Inflammatory macrophage treated with lipopolysaccharide for 4 hours (primary cell): Measurements from ENCODE around the gene RPS5.
"Not testable (repeated sequence)": the region's sequence is repeated elsewhere in the genome, so short reads cannot be mapped to it uniquely, and the experiment has no call there.

Source experiments
- DNase-seq: peaks from one replicate; pipeline ENCODE4 v3.0.0-alpha.2; 2020

RPS5 gene

DNA sequence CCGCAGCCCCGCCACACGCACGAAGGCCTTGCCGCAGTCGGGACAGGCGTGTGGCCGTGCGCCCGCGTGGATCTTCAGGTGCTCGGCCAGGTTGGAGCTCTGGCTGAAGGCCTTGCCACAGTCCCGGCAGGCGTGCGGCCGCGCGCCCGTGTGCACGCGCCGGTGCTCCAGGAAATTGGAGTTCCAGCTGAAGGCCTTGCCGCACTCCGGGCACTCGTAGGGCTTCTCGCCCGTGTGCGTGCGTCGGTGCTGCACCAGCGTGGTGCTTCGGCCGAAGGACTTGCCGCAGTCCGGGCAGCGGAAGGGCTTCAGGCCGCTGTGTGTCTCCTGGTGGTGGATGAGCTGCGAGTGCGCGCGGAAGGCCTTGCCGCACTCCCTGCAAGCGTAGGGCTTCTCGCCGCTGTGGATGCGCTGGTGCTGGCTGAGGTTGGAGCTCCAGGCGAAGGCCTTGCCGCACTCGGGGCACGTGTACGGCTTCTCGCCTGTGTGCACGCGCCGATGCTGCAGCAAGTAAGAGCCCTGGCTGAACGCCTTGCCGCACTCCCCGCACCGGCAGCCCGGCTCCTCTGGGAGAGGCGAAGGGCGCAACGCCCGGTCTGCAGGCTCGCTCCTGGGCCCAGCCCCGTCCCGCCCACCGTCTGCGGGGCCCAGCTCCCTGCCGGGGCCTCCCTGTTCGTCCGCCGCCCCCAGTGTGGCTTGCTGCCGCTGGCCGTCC is 30.1 kb upstream of the RPS5 start:
- DNase-seq: no peak

DNA sequence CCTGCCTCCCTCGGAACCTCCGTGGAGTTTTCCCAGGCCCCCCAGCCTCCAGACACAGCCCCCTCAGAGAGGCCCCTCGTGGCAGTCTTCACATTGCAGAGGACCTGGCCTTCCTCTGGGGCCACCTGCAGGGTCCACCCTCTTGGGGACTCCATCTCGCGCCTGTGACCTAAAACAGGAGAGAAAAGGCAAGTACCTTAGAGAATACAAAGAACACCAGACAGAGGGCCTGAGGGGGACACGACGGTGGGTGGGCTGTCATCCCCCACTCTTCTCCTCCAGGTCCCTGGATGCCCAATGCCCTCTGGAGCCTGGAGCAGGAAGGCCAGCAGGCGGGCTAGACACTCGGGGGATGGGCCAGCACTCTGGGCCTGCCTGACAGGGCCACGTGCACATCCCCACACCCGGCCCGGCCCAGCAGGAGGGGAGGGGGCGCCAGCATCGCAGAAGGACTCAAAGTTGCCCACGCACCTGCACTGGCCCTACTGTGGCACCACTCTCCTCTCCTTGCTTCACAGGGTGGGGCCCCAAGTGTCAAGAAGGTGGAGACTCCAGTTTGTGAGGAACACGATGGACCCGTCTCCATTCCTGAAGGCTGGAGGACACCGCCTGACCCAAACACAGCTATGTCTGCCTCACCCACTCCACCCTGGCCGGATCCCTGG is 29.5 kb upstream of the RPS5 start:
- DNase-seq: no peak

DNA sequence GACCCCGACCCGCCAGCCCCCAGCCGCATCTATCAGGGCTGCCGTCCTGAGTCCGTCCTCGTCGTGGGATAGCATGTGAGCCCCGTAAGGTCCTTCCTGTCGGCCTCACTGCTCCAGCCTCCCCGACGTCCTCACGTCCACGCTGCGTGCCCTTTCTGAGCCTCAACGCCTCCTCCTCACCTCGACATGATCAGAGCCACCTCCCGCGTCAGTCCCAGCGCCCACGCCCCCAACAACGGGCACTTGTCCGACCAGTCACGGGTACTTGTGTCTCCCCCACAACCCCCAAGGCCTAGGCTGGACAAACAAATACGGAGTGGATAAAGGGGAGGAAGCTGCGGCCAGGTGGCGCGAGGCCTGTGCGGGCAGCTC is 25.2 kb upstream of the RPS5 start:
- DNase-seq: peak; percentile 38

DNA sequence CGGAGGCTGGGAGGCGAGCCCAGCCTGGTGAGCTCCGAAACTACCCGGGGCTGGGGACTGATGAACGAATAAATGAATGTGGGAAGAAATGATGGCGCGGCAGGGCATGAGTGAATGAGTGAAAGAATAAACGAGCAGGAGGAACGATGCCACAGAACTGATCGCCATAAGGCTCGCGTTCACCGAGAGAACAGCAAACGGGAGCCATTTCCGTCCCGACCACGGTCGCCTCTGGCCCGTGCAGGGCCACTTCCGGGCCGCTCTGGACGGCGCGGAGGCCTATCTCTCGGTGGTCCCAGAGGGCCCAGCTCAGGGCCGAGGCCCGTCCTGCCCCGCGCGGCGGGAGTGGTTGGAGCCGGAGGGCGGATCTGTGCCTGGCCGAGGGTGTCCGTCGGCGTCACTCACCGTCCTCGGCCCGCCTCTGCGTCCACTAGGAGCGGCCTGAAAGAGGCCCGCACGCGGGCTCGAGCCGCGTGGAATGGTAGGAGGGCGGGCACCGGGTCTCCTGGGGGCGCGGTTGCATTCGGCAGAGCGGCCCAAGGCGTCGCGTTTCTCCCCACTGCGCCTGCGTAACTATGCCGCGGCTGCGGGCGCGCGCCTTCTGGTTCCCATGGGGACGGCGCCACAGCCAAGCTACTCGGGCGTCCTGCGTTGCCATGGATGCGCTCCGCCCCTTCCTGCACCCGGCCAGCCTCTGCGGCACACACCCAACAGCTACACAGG is 24.6 kb upstream of the RPS5 start, which contains the start of gene ZNF497:
TSS of gene ZNF497 (minus strand) at position 480 of the 723 bp plus-strand sequence. CDS start 5,116 bp downstream, outside the sequence.
- peak; percentile 97 for DNase-seq

DNA sequence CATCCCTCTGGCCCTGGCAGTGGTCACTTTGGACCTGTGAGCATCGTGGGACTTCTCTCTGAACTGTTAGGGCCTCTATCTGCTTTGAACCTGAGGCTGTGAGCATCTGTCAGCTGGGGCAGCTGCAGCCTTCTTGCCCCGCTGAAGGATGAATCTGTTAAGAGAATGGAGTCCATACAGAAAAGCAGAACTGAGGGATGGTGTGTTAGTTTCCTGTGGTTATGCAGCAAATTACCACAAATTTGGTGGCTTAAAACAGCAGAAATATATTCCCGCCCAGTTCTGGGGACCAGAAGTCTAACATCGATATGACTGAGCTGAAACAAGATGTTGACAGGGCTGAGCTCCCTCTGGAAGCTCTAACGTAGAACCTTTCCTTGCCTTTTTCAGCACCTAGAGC is 22.9 kb upstream of the RPS5 start:
- DNase-seq: peak; percentile 27

DNA sequence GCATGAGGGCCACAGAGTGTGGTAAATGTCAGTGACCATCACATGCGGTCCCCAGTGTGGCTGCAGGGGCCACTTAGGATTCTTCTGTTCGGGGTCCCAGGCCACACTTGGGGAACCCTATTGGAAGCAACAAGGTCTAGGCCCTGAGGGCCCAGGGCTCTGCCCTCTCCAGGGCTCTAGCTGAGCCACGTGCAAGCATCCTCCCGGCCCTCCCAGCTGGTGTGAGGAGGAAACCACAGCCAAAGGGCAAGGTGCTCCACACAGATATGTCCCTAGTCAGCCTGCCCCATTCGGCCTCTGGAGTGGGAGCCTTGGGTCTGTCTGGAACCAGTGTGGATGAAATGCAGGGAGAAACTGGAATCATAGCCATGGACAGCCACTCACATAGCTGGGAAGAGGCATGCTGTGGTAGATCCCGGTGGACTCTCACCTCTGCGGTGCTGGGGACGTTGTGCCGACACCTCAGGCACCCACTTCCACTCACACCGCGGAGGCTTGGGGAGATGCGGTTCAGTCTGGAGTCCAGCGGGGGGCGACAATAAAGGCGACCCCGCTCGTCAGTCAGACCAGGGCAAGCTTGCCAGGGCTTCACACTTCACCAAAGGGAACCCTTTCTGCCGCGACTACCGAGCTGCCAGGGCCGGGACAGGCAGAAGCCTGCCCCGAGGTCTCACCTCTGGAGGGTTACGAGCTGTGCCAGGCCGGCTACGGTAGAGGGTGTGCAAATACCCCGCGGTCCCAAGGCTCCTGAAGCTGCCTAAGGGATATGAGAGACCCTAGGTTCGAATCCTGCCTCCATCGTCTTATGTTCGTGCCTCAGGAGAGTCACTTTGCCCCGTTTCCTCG is 20.3 kb upstream of the RPS5 start:
- DNase-seq: no peak

DNA sequence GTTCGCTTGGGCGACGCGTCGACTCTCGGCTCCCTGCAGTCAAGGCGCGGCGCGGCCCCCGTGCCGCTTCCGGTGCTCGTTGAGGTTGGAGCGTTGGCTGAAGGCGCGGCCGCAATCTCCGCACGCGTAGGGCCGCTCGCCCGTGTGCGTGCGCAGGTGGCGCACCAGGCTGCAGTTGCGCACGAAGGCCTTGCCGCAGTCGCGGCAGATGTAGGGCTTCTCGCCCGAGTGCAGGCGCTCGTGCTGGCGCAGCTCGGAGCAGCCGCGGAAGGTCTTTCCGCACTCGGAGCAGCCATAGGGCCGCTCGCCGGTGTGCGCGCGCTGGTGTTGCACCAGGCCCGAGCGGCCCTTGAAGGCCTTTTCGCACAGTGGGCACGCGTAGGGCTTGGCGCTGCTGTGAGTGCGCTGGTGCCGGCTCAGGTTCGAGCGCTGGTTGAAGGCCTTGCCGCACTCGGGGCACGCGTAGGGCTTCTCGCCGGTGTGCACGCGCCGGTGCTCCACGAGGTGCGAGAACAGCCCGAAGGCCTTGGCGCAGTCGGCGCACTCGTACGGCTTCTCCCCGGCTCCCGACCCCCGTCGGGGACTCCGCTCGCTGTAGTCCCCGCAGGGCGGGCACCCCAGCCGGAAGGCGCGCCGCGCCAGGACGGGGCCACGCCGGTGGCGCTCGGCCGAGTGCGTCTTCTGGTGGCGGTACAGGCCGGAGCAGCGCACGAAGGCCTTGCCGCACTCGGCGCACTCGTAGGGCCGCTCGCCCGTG is 19.2 kb upstream of the RPS5 start:
- DNase-seq: no peak

DNA sequence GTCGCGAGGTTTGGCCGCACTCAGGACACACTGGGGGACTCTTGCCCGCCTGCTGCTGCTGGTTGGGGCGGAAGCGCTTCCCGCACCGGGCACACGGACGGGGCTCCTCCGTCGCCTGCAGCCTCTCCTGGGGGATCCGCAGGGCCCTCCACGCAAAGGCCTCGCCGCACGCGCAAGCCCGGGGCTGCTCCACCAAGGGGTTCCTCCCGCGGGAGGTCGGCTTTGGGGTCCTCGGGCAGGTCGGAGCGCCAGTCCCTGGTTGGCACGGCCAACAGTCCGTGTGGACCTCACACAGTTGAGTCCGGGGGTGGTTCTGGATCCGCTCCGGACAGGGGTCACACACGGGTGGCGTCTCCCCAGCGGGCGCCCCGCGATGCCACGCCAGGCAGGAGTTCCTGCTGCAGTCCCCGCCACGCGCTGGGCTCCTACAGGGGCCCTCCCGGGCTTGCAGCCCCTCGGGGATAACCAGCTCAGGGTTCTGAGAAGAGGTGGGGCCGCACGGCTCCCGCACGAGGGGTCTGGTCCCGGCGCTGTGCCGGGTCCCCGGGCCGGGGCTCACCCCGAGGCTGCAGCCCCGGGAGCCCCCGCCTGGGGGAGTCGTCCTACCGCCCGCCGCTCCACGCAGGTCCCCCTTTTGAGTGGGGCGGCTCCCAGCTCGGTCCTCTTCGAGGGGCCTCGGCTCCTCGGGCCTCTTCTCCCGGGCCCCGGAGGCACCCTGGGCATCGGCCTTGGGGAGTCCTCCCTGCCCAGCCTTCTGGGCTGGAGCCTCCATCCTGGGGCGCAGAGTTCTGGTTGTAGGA is 18.3 kb upstream of the RPS5 start:
- DNase-seq: no peak

DNA sequence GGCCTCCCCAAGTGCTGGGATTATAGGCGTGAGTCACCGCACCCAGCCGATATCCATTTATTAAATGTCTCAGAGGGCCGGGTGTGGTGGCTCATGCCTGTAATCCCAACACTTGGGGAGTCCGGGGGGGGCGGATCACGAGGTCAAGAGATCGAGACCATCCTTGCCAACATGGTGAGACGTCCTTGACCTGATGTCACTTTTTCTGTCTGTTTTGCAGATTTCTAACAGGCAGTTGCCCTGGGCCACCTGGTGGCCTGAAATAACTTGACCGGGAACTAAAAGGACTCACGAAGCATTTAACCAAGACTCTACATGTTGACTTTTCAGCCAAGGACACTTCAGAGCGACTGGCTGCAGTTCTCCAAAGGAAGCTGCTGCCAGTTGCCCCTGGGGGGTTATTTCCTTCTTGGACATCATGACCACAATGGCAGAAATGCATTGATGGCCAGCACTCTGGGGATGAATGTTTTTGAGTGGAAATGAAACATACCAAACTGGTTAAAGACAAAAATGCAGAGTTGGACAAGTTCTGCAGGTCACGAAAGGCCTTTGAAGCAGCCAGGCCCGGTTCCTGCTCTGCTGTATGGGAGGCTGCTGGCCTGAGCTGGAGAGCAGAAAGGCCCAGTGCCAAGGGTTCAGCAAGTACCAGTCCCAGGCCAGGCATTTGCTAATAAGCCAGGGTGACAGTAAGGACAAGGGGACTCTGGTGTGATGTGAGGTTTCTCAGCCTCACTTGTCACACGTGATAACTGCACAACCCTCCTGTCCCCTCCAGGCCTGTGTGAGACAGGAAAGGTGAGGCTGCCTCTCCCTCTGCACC is 14.5 kb upstream of the RPS5 start:
- no peak for DNase-seq

DNA sequence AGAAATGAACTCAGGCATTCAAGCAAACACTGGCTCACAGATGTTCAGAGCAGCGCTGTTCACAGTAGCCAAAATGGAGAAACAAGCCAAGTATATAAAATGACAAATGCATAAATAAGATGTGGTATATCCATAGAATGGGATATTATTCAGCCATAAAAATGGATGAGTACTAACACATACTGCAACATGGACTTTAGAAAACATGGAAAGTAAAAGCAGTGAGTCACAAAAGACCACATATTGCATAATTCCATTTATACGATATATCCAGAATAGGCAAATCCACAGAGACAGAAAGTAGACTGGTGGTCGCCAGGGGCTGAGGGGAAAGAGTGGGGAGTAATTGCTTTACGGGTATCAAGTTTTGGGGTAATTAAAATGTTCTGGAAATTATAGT is 12.9 kb upstream of the RPS5 start:
- DNase-seq: peak; percentile 62

DNA sequence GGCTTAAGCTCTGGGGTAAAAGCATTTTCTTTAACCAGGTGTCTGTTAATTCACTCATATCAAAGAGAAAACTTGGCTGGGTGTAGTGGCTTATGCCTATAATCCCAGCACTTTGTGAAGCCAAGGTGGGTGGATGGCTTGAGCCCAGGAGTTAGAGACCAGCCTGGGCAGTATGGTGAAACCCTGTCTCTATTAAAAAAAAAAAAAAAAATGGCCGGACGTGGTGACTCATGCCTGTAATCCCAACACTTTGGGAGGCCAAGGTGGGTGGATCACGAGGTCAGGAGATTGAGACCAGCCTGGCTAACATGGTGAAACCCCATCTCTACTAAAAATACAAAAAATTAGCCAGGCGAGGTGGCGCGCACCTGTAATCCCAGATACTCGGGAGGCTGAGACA is 10.3 kb upstream of the RPS5 start:
- DNase-seq: not testable (repeated sequence)

DNA sequence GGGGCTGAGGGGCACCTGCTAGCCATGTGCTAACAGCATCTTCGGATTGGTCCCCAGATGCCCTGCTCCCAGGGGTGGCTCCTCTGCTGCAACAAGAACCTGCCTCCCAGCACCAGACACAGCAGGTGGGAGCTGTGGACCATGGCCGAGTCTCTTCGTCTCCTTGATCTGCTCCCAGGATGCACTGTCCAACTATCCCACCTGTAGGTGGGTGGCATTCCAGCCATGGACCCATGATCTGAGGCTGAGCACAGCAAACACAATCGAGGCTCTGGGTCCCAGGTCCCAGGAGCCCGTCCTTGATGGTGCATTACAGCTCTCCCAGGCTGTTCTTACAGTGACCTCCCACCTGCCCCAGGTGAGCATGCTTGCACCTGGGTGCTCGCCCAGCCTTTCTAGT is 7.8 kb upstream of the RPS5 start:
- DNase-seq: no peak

DNA sequence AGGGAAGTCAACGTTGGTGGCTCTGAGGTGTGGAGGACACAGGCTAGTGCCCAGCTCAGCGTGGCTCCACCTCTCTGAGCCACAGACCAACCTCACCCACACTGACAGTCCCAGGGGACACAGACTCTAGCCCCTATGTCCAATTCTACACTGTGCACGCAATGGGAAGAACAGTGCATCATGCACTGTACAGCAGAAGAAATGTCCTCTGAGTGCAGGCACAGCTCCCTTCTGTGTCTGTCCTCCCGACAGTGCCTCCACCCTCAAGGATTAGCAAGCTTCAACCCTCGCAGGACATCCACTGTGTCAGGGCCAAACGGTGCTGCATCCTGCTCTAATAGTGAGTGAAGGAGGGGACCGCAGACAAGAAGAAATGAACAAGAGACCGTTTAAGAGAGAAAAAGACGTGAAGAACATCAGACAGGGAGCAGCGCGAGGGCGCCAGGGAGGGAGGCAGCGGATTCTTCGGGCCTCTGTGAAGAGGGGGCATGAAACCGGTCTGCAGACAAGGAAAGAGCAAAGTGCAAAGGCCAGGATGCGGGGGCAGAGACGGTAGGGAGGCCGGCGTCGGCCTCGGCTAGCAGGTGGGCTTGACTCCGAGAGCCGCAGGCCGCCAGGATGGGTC is 6.9 kb upstream of the RPS5 start:
- no peak for DNase-seq

DNA sequence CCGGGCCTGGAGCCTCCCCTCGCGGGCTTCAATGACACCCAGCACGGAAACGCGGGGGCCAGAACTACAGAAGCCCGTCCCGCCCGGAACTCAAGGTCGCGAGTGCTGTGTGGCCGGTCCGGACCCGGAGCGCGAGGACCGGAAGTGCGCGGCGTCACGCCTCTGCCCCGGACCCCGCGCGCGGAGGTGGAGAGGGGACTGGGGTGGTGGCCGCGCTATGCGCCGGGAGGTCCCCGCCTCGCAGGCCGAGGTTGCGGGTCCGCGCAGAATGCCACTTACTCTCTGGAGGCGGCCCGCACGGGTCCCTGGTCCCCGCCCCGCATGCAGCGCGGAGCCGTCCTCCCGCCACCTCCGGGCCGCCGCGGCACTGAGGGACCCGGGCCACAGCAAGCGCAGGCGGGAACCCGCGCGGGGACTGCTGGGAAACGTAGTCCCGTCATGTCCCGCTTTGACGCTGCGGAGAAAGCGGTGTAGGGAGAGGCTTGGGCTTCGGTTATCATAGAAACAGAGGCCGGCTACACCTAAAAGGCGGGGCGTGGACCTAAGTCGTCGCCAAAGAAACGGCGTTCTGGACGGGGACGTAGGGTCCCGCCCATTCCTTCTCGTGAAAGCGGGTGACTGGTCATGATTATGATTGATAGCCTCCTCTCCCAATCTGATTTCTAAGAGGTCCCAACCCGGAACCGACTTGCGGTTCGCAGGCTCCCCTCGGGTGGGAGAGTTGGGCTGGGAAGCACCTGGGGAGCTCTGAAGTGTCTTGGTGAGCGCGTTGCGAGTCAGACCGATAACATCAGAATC is 6.2 kb upstream of the RPS5 start, which contains the start of gene ZNF837:
TSS of gene ZNF837 (minus strand) at position 369 of the 798 bp plus-strand sequence. CDS start 11,698 bp downstream, outside the sequence.
- peak; percentile 100 for DNase-seq

DNA sequence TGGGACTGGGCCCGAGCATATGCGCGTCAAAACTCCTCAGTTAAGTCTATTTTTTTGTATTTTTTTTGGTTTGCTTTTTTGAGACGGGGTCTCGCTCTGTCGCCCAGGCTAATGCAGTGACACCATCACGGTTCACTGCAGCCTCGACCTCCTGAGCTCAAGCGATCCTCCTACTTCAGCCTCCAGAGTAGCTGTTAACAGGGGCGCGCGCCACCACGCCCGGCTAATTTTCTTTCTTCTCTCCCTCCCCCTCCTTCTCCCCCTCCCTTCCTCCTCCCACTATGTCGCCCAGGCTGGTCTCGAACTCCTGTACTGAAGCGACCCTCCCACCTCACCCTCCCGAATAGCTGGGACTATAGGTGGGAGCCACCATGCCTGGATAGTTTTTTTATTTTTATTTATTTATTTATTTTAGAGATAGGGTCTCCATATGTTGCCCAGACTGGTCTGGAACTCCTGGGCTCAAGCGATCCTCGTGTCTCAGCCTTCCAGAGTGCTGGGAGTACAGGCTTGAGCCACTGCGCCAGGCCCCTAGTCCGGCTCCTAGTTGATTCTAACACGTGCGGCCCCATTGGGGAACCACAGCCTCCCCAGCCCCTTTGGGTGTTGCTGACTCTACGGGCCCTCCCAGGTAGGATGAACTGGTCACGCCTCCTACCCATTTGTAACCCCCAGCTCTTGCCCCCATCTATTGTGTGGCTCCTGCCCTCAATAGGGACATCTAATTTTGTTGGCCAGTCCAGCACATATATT is 5.4 kb upstream of the RPS5 start:
- DNase-seq: no peak

DNA sequence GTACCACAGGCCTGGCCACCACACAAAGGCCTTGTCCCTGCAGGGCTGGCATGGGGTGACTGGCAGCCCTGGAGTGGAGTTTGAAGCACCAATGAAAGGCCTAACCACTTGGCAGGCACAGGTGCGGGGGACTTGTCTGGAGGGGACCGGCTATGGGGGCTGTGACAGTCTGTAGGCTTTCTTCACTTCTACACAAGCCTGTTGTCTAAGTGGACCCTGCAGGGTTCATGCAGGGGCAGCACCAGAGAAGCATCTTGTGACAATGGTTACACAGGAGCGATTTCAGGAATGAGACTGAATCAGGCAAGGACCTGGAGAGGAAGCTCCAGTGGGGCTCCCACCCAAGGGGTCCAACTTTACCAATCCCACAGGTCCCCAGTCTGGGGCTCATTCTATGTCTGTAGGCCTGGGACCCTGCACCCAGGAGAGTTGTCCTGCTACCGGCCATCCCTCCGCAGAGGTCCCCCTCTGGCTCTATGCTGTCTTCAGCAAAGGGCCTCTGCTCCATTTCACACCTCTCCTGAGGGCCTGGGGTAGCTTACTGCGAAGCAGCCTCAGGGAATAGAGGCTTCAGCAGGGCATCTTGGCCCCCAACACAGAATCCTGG is 4.0 kb upstream of the RPS5 start:
- DNase-seq: no peak

DNA sequence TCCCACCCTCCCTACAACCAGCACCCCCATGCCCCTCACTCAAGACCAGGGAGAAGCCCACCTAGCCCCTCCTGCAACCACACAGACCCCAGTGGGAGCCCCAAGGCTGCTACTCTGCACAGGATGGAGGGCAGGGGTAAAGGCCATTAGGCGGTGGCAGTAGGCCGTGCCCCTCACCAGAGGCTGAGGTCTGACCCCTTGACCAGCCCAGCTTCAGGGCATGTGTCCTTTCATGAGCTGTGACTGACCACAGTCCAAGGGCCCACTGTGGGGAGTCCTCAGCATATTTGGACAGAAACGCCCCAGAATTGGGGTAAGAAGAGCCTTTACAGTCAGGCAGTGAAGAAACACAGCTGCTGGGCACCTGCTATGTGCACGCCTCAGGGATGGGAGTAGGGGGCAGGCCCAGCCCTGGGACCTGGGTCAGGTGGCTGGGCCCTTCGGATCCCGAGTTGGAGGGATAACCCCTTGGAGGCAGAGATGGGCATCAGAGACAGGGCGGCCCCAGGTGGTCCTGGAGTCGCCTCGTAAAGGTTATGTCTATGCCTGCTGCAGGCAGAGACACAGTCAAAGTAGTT is 1.7 kb upstream of the RPS5 start:
- no peak for DNase-seq
